PC-3 (cell line): ENCODE results near the gene FEN1. TPM values are rescaled to one million over a fixed set of nuclear protein-coding genes. Genes with fewer than 3 reads are reported as not detected.

ENCODE experiments used
- ATAC-seq: fragments of 200-7000 bp; cut with Tn5 transposase; 2 replicates; pipeline ENCODE4 v1.9.1; 2020; ENCODE audit warnings: mild to moderate bottlenecking, moderate library complexity
- BruUV-seq: library from RNA; stranded (reverse); fragments of 400-500 nt; replicated peaks from 2 replicates; lab custom pipeline; 2021; lab: Mats Ljungman, UMichigan
- CTCF ChIA-PET: fragments of 300-600 bp; sonication (Branson Sonifier 250); formaldehyde crosslinking; loops from one replicate; lab custom pipeline; 2022; ENCODE audit warnings: antibody characterized with exemption; lab: Charles Lee
- POLR2A ChIA-PET: fragments of 300-600 bp; sonication (Branson Sonifier 250); formaldehyde crosslinking; loops from one replicate; lab custom pipeline; 2022; ENCODE audit warnings: antibody characterized with exemption; ENCODE audit not compliant: unreplicated experiment; lab: Charles Lee
- DNase-seq: peaks from one replicate; pipeline ENCODE4 v3.0.0-alpha.2; 2015
- H2AFZ ChIP-seq: fragments of 300-600 bp; sonication (generic); 2 replicates; pipeline ENCODE4 v1.6.0; 2016; ENCODE audit warnings: antibody characterized with exemption, low read length
- H3F3A ChIP-seq: fragments of 300-600 bp; sonication (generic); one replicate; pipeline ENCODE4 v1.6.0; 2017; ENCODE audit warnings: antibody characterized with exemption, low read length, control low read depth, mild to moderate bottlenecking; ENCODE audit not compliant: unreplicated experiment
- H3K27ac ChIP-seq: fragments of 300-600 bp; sonication (generic); 2 replicates; pipeline ENCODE4 v1.5.1; 2016; ENCODE audit warnings: mild to moderate bottlenecking, low read length
- H3K27me3 ChIP-seq: fragments of 300-600 bp; sonication (generic); 2 replicates; pipeline ENCODE4 v1.6.1; 2016; ENCODE audit warnings: low read length, mixed read lengths
- H3K36me3 ChIP-seq: fragments of 300-600 bp; sonication (generic); 2 replicates; pipeline ENCODE4 v1.6.1; 2016; ENCODE audit warnings: low read depth, mixed run types, low read length, mixed read lengths
- H3K4me1 ChIP-seq: fragments of 300-600 bp; sonication (generic); 2 replicates; pipeline ENCODE4 v1.5.1; 2016; ENCODE audit warnings: low read length; ENCODE audit not compliant: insufficient read depth
- H3K4me2 ChIP-seq: fragments of 300-600 bp; sonication (generic); 2 replicates; pipeline ENCODE4 v1.6.0; 2016; ENCODE audit warnings: low read length
- H3K4me3 ChIP-seq: fragments of 300-600 bp; sonication (generic); 2 replicates; pipeline ENCODE4 v1.5.1; 2016; ENCODE audit warnings: mild to moderate bottlenecking, low read length, mixed read lengths
- H3K79me2 ChIP-seq: fragments of 300-600 bp; sonication (generic); 2 replicates; pipeline ENCODE4 v1.6.1; 2017; ENCODE audit warnings: low read length, mixed read lengths
- H3K9ac ChIP-seq: fragments of 300-600 bp; sonication (generic); 2 replicates; pipeline ENCODE4 v1.6.0; 2016; ENCODE audit warnings: mild to moderate bottlenecking, low read length
- H3K9me2 ChIP-seq: fragments of 300-600 bp; sonication (generic); replicated peaks from 2 replicates; pipeline ENCODE4 v1.6.1; 2016; ENCODE audit warnings: mixed run types, low read length, mixed read lengths
- H3K9me3 ChIP-seq: fragments of 300-600 bp; sonication (generic); 2 replicates; pipeline ENCODE4 v1.6.1; 2016; ENCODE audit warnings: low read length, mixed read lengths
- H4K20me1 ChIP-seq: fragments of 300-600 bp; sonication (generic); 2 replicates; pipeline ENCODE4 v1.6.1; 2016; ENCODE audit warnings: low read length, mixed read lengths
- EZH2 ChIP-seq: fragments of 300-600 bp; sonication (generic); IDR thresholded peaks from one replicate; pipeline ENCODE4 v1.6.1; 2017; ENCODE audit warnings: antibody characterized with exemption, mild to moderate bottlenecking, low read length; ENCODE audit not compliant: unreplicated experiment
- EZH2phosphoT487 ChIP-seq: fragments of 300-600 bp; sonication (generic); IDR thresholded peaks from 2 replicates; pipeline ENCODE4 v1.6.1; 2018; ENCODE audit warnings: mild to moderate bottlenecking, antibody characterized with exemption, low read length, borderline replicate concordance
- intact Hi-C: fragments of 100-400 bp; cut with micrococcal nuclease; formaldehyde crosslinking; loops from 2 replicates; pipeline ENCODE4 v1.9.0; 2023
- total RNA-seq: library from RNA; depleted of rRNA; stranded (reverse); fragments of >200 nt; gene quantifications from 2 replicates; pipeline ENCODE4 v1.2.3, GENCODE V29; 2014
- TF ChIP-seq, protein P1 (sequence below): fragments of 300-600 bp; sonication (generic); conservative IDR thresholded peaks from 2 replicates; pipeline ENCODE4 v1.5.1; 2017; ENCODE audit warnings: antibody characterized with exemption, low read depth, mild to moderate bottlenecking, low read length

Gene FEN1
- total RNA-seq, 1 experiment from 2014 or later, result 132 TPM

GRCh38 chr11:61773809-61774208 is 18.9 kb upstream of the FEN1 start:
- intact Hi-C loops, result no loop called here
- no peak overlapping the region for H3K9ac ChIP-seq

DNA sequence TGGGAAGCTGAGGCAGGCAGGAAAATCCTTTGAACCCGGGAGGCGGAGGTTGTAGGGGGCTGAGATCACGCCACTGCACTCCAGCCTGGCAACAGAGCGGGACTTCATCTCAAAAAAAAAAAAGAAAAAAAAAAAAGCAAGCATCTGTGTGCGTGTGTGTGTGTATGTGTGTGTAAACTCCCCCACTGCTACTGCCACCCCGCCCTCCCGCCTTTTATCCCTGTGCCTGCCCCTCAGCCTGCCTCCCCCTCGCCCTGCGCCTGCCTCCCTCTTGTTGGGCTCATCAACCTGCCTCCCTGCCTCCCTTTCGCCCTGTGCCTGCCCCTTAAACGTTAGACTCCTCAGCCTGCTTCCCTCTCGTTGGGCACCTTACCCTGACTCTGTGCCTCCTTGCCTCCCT is 18.3 kb upstream of the FEN1 start:
- CTCF ChIA-PET, result no interaction called here
- Histone ChIP-seq H3K9me3 (no peaks in the 10 kb centered on the region), H3K79me2 (no peaks in the 10 kb centered on the region), H3K27ac (no peak overlapping the region), H4K20me1 (no peaks in the 10 kb centered on the region), H3K4me1 (no peaks in the 10 kb centered on the region), H3K9ac (no peak overlapping the region), H3K9me2 (no peaks in the 10 kb centered on the region), H3K27me3 (no peaks in the 10 kb centered on the region), H2AFZ (no peak overlapping the region), H3K4me3 (no peak overlapping the region), H3K4me2 (no peak overlapping the region), H3K36me3 (no peaks in the 10 kb centered on the region), H3F3A (no peaks in the 10 kb centered on the region)
- DNase-seq (no peak), ATAC-seq (no peak)
- intact Hi-C loops, result no loop called here
- TF ChIP-seq, protein P1, sequence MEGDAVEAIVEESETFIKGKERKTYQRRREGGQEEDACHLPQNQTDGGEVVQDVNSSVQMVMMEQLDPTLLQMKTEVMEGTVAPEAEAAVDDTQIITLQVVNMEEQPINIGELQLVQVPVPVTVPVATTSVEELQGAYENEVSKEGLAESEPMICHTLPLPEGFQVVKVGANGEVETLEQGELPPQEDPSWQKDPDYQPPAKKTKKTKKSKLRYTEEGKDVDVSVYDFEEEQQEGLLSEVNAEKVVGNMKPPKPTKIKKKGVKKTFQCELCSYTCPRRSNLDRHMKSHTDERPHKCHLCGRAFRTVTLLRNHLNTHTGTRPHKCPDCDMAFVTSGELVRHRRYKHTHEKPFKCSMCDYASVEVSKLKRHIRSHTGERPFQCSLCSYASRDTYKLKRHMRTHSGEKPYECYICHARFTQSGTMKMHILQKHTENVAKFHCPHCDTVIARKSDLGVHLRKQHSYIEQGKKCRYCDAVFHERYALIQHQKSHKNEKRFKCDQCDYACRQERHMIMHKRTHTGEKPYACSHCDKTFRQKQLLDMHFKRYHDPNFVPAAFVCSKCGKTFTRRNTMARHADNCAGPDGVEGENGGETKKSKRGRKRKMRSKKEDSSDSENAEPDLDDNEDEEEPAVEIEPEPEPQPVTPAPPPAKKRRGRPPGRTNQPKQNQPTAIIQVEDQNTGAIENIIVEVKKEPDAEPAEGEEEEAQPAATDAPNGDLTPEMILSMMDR, result no peak
- TF ChIP-seq EZH2phosphoT487 (no peak), EZH2 (no peak)
- no TSS peak for BruUV-seq
- POLR2A ChIA-PET, result no interaction called here

More at GRCh38 chr11:61773809-61774208, 18.9 kb upstream of the FEN1 start:
- Histone ChIP-seq H3K4me3 (no peak overlapping the region), H3K9me2 (no peaks in the 10 kb centered on the region), H3K27ac (no peak overlapping the region), H3K4me2 (no peak overlapping the region), H2AFZ (no peak overlapping the region), H3K27me3 (no peaks in the 10 kb centered on the region), H3K4me1 (no peaks in the 10 kb centered on the region), H3K79me2 (no peaks in the 10 kb centered on the region), H3K36me3 (no peaks in the 10 kb centered on the region), H4K20me1 (no peaks in the 10 kb centered on the region), H3F3A (no peaks in the 10 kb centered on the region), H3K9me3 (no peaks in the 10 kb centered on the region)
- CTCF ChIA-PET, result no interaction called here
- TF ChIP-seq EZH2, result no peak
- TF ChIP-seq, protein P1, result no peak
- TF ChIP-seq EZH2phosphoT487, result no peak
- no peak for DNase-seq
- POLR2A ChIA-PET, result no interaction called here
- no peak for ATAC-seq
- no TSS peak for BruUV-seq

DNA sequence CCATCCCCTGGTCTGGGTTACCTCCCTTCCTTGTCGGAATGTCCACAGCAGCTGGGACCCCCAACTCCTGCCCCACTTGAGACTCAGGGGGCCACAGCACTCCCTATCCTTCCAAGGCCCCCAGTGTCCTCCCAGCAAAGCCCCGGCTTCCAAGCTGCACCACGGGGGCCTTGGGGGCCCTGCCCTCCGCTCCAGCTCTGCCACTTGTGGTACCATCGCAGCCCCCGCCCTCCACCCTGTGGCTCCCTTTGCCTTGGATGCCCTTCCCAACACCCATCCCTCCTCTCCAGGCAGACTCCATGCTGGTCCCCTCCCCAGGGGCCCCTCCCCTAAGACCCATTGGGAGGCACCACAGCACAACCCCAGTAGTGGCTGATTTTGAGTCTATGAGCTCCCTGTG is 17.6 kb upstream of the FEN1 start:
- H3K9ac ChIP-seq, result no peak overlapping the region
- no peaks in the 10 kb centered on the region for H3K27me3 ChIP-seq
- DNase-seq (no peak), ATAC-seq (no peak)
- H4K20me1 ChIP-seq, result no peaks in the 10 kb centered on the region
- no TSS peak for BruUV-seq
- no peaks in the 10 kb centered on the region for H3K9me3 ChIP-seq
- TF ChIP-seq EZH2phosphoT487 (no peak), EZH2 (no peak)
- TF ChIP-seq, protein P1, result no peak
- no peaks in the 10 kb centered on the region for H3F3A ChIP-seq
- ChIA-PET CTCF (no interaction called here), POLR2A (no interaction called here)
- H3K27ac ChIP-seq, result no peak overlapping the region
- H3K4me1 ChIP-seq, result no peaks in the 10 kb centered on the region
- intact Hi-C loops, result no loop called here
- H3K4me2 ChIP-seq, result no peak overlapping the region
- no peak overlapping the region for H2AFZ ChIP-seq
- no peak overlapping the region for H3K4me3 ChIP-seq
- H3K36me3 ChIP-seq, result no peaks in the 10 kb centered on the region
- H3K9me2 ChIP-seq, result no peaks in the 10 kb centered on the region
- no peaks in the 10 kb centered on the region for H3K79me2 ChIP-seq
